GM18498 (cell line): Measurements from ENCODE around the gene DHRSX.
"Not testable (repeated sequence)": the region's sequence is repeated elsewhere in the genome, so short reads cannot be mapped to it uniquely, and the experiment has no call there.

Experiments used
- ATAC-seq: cut with Tn5 transposase; IDR thresholded peaks from one replicate; pipeline ENCODE4 v1.9.1; 2021; ENCODE audit warnings: mild to moderate bottlenecking, moderate library complexity; ENCODE audit not compliant: unreplicated experiment

Gene DHRSX

GRCh38 chrX:2478546-2479419, 22.0 kb downstream of the DHRSX start:
- ATAC-seq: no peak

- ATAC-seq: not testable (repeated sequence)
Measured at GRCh38 chrX:2477313-2477712, 23.5 kb downstream of the DHRSX start.

- no peak for ATAC-seq
Measured at GRCh38 chrX:2474963-2475726, 25.6 kb downstream of the DHRSX start.

- no peak for ATAC-seq
Measured at GRCh38 chrX:2474280-2474962, 26.4 kb downstream of the DHRSX start.

GRCh38 chrX:2473064-2473463, 27.7 kb downstream of the DHRSX start:
- ATAC-seq: not testable (repeated sequence)

GRCh38 chrX:2471641-2472040, 29.1 kb downstream of the DHRSX start:
- no peak for ATAC-seq

GRCh38 chrX:2471126-2471525, 29.6 kb downstream of the DHRSX start:
- not testable (repeated sequence) for ATAC-seq

- ATAC-seq: not testable (repeated sequence)
Measured at GRCh38 chrX:2469852-2470251, 30.9 kb downstream of the DHRSX start.

GRCh38 chrX:2469196-2469685, 31.5 kb downstream of the DHRSX start:
- no peak for ATAC-seq

- ATAC-seq: no peak
Measured at GRCh38 chrX:2468261-2469195, 32.2 kb downstream of the DHRSX start.

GRCh38 chrX:2466876-2467656, 33.7 kb downstream of the DHRSX start:
- no peak for ATAC-seq

- no peak for ATAC-seq
Measured at GRCh38 chrX:2464677-2465166, 36.1 kb downstream of the DHRSX start.

GRCh38 chrX:2463973-2464676, 36.7 kb downstream of the DHRSX start:
- no peak for ATAC-seq

GRCh38 chrX:2463481-2463880, 37.3 kb downstream of the DHRSX start:
- ATAC-seq: not testable (repeated sequence)

- ATAC-seq: no peak
Measured at GRCh38 chrX:2462780-2463179, 38.0 kb downstream of the DHRSX start.

- no peak for ATAC-seq
Measured at GRCh38 chrX:2462074-2462473, 38.7 kb downstream of the DHRSX start.

- ATAC-seq: no peak
Measured at GRCh38 chrX:2461711-2462016, 39.1 kb downstream of the DHRSX start.

GRCh38 chrX:2460821-2461710, 39.7 kb downstream of the DHRSX start:
- not testable (repeated sequence) for ATAC-seq
